ENCODE results near the gene CDH2.

The CDH2 gene

DNA sequence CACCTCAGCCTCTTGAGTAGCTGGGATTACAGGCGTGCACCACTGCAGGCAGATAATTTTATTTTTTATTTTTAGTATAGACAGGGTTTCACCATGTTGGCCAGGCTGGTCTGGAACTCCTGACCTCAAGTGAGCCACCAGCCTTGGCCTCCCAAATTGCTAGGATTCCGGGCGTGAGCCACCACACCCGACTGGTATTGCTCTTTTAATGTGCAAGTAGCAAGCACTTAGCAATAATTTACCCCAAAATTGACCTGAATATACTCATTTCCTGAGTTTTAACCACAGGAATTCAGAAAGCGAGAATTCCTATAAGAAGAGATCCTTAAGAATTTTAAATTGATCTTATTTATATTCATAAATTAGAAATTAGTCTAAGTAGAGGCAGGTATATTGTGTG, 169.1 kb downstream of the CDH2 start:
- TF ChIP-seq, protein P1, sequence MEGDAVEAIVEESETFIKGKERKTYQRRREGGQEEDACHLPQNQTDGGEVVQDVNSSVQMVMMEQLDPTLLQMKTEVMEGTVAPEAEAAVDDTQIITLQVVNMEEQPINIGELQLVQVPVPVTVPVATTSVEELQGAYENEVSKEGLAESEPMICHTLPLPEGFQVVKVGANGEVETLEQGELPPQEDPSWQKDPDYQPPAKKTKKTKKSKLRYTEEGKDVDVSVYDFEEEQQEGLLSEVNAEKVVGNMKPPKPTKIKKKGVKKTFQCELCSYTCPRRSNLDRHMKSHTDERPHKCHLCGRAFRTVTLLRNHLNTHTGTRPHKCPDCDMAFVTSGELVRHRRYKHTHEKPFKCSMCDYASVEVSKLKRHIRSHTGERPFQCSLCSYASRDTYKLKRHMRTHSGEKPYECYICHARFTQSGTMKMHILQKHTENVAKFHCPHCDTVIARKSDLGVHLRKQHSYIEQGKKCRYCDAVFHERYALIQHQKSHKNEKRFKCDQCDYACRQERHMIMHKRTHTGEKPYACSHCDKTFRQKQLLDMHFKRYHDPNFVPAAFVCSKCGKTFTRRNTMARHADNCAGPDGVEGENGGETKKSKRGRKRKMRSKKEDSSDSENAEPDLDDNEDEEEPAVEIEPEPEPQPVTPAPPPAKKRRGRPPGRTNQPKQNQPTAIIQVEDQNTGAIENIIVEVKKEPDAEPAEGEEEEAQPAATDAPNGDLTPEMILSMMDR (conservative IDR thresholded peaks at IDR 0.05), result no peak
- TF ChIP-seq ZFX (IDR thresholded peaks at IDR 0.05), result no peak
- H3K27ac ChIP-seq, result no peak overlapping the region

DNA sequence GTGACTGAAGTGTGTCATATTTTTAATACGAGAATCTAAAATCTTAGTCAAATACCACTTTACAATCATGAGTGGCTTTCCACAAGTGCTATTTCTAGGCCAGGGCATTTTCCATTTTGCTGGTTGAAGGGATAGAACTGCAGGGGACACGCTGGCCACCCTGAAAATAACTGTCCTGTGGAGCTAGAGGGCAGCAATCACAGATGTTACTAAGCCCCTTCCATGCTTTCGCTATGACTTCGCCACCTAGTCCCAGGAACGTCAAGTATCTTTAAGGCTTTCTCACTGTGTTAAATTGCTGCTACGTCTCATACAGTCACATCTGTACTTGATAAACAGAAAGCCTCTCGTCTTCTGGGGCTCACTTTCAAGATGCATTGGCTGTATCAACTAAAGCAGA, 171.8 kb downstream of the CDH2 start:
- no peak for TF ChIP-seq ZFX (IDR thresholded peaks at IDR 0.05)
- TF ChIP-seq, protein P1 (conservative IDR thresholded peaks at IDR 0.05), result 0 out of 2 replicates have a peak, but pooled peaks have one; percentile 3
- no peak overlapping the region for H3K27ac ChIP-seq

DNA sequence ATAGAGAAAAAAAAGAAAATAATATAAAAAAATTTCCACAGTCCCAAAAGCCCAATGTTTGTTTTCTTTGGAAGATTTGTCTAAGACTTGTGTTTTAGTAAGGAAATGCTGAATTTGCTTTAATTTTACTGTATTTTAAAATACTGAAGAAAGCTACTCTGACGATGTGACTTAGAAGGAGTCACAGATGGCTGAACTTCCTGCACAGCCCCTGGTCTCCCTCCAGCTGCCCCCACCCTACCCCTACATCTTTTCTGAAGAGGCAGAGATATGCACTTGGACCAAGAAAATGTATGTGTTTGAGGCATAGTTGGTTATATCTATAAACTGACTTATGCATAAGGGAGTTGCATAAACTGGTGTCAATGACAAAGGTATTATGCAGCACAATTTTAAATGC, 172.3 kb downstream of the CDH2 start:
- no peak for TF ChIP-seq ZFX (IDR thresholded peaks at IDR 0.05)
- TF ChIP-seq, protein P1 (conservative IDR thresholded peaks at IDR 0.05), result no peak
- H3K27ac ChIP-seq, result no peak overlapping the region

DNA sequence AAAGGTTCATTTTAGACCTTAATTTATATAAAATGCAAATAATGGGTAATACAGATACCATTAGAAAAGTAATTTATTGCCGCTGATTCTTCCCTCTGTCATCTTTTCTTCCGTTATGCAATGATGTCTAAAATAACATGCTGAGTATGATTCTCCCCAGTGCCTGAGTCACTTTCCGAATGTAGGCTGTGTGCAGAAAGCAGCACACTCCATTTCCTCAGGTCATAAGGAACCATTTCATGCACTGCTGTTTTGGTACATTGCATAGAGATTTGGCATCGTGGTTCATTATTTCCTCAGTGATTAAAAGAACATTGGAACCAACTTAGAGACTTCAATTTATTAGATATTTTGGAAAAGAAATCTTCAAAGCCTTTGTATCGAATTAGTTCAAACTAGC, 173.5 kb downstream of the CDH2 start:
- TF ChIP-seq, protein P1 (conservative IDR thresholded peaks at IDR 0.05), result no peak
- TF ChIP-seq ZFX (IDR thresholded peaks at IDR 0.05), result no peak
- no peak overlapping the region for H3K27ac ChIP-seq

DNA sequence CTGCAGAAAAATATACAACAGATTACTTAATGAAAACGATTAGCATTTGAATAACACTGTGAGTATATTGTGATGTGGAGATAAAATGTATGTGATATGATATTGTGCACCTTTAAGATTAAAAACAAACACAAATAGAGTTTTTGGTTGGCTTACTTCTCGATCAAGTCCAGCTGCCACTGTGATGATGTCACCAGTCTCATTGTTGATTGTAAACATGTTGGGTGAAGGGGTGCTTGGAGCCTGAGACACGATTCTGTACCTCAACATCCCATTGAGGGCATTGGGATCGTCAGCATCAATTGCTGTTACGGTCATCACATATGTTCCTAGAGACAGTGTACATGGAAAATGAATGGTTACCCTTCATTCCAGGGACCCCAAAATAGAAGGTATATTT, 174.1 kb downstream of the CDH2 start:
- TF ChIP-seq, protein P1 (conservative IDR thresholded peaks at IDR 0.05), result no peak
- TF ChIP-seq ZFX (IDR thresholded peaks at IDR 0.05), result no peak
- no peak overlapping the region for H3K27ac ChIP-seq

DNA sequence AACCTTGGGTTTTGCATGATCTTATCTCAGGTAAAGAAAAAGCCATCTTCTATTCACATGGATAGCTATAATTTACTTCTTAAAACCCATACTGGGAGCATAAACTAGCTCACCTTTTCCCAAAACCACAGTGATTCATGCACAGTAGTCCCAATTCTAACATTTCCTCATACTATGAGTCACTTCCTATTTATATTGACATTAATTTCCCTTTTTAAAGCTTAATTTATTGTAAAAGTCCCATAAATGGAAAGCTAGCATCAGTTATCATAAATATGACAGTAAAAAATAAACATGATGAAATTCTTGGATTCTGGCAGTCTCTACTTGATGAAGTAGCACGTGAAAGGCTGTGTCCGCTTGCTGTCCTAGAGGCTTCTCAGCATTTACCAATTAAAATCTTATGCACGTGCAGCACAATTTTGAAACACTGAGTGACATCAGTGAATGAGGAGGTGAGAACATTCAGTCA, 180.1 kb downstream of the CDH2 start:
- no peak overlapping the region for H3K27ac ChIP-seq
- no peak for TF ChIP-seq ZFX (IDR thresholded peaks at IDR 0.05)
- TF ChIP-seq, protein P1 (conservative IDR thresholded peaks at IDR 0.05), result no peak

DNA sequence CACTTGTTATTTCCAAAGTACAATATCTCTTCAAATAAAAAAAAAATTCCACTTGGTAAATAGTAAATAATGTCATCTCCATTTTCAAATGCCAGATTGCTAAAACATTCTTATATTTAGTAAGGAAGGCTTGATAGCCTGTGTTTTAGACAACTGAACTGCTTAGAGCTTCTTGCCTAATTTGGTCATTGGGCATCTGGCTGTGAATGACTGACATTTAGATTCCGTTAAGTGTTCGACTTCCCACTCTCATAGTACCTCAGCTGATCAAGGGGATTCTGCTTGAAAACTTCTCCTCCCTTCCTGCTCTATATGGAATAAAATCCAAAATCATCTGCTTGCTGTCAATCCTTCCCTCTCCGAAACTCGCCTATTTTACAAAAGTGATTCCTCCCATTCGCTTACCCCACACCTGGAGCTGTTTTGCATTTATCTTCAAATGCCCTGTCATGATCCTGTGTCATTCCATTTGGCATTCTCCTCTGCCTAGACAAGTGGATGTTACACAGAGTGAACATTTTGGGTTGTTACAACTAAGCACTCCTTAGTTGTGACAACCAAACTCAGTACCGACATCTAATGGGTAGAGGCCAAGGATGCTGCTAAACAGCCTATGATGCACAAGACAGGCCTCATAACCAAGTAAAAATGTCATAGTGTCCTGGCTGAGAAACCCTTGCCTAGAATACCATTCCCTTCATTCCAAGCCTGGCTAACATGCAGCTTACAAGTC, 181.0 kb downstream of the CDH2 start:
- TF ChIP-seq ZFX (IDR thresholded peaks at IDR 0.05), result no peak
- TF ChIP-seq, protein P1 (conservative IDR thresholded peaks at IDR 0.05), result no peak

More for the DNA sequence above, 181.0 kb downstream of the CDH2 start:
- H3K27ac ChIP-seq, result no peak overlapping the region
